Fibroblast of the aortic adventitia (primary cell): Measurements from ENCODE around the gene SENP2. TPM values are rescaled to one million over a fixed set of nuclear protein-coding genes. Genes with fewer than 3 reads are reported as not detected.

Experiments used
- DNase-seq: peaks from one replicate; pipeline ENCODE4 v3.0.0-alpha.2; 2010; ENCODE audit warnings: low read depth
- H3K4me3 ChIP-seq: 2 replicates; pipeline ENCODE4 v1.5.1; 2011; ENCODE audit warnings: low read depth, mild to moderate bottlenecking, control low read depth, low read length, moderate library complexity
- small RNA-seq: library from RNA; depleted of rRNA; stranded (forward); fragments of <200 nt; gene quantifications from one replicate; pipeline ENCODE3, GENCODE V24; 2012
- total RNA-seq: library from RNA; depleted of rRNA; stranded (reverse); fragments of >200 nt; gene quantifications from 2 replicates; pipeline ENCODE4 v1.2.3, GENCODE V29; 2012; ENCODE audit warnings: low replicate concordance
- TF ChIP-seq, protein P1 (sequence below): IDR thresholded peaks from 2 replicates; pipeline ENCODE4 v1.5.1; 2011; ENCODE audit warnings: mild to moderate bottlenecking, low read length, control low read depth, inconsistent platforms; ENCODE audit not compliant: insufficient read depth

The SENP2 gene
- total RNA-seq, 1 donor = 34.8 TPM

DNA sequence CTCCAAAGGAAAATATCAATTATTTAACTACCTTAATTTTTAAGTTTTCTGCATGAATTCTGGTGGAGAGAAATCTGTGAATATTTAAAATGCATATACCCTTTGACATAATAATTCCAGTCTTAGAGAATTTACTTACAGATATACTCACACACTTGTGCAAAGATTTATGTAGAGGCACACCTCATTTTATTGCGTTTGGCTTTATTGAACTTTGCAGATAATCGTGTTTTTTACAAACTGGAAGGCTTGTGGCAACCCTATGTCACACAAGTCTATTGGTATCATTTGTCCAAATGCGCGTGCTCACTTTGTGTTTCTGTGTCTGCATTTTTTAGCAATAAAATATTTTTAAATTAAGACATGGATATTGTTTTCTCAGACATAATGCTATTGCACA is 81.5 kb downstream of the SENP2 start:
- DNase-seq = no peak
- TF ChIP-seq, protein P1, sequence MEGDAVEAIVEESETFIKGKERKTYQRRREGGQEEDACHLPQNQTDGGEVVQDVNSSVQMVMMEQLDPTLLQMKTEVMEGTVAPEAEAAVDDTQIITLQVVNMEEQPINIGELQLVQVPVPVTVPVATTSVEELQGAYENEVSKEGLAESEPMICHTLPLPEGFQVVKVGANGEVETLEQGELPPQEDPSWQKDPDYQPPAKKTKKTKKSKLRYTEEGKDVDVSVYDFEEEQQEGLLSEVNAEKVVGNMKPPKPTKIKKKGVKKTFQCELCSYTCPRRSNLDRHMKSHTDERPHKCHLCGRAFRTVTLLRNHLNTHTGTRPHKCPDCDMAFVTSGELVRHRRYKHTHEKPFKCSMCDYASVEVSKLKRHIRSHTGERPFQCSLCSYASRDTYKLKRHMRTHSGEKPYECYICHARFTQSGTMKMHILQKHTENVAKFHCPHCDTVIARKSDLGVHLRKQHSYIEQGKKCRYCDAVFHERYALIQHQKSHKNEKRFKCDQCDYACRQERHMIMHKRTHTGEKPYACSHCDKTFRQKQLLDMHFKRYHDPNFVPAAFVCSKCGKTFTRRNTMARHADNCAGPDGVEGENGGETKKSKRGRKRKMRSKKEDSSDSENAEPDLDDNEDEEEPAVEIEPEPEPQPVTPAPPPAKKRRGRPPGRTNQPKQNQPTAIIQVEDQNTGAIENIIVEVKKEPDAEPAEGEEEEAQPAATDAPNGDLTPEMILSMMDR = no peak
- no peak overlapping the region for H3K4me3 ChIP-seq

GRCh38 chr3:185677146-185677829 is 91.2 kb downstream of the SENP2 start:
- TF ChIP-seq, protein P1 = peak; percentile 87
- no peak overlapping the region for H3K4me3 ChIP-seq
- peak; percentile 90 for DNase-seq

GRCh38 chr3:185678027-185678426 is 91.9 kb downstream of the SENP2 start:
- DNase-seq = no peak
- TF ChIP-seq, protein P1 = no peak

DNA sequence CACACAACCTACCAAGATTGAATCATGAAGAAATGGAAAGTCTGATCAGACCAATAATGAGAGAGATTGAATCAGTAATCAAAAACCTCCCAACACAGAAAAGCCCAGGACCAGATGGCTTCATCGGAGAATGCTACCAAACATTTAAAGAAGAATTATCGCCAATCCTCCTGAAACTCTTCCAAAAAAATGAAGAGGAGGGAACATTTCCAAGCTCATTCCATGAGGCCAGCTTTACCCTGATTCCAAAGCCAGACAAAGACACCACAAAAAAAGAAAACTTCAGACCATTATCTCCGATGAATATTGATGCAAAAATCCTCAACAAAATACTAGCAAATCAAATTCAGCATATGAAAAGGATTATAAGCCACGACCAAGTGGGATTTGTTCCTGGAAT is 94.1 kb downstream of the SENP2 start:
- TF ChIP-seq, protein P1 = no peak
- H3K4me3 ChIP-seq = no peak overlapping the region
- peak; percentile 68 for DNase-seq

More at GRCh38 chr3:185678027-185678426, 91.9 kb downstream of the SENP2 start:
- no peak overlapping the region for H3K4me3 ChIP-seq

Small RNA genes within 50 kb of the gene (small RNA-seq; reads per million reads assigned to genes)
- not detected for gene AC133473.1

Other genes with a start within 250 kb of the SENP2 start
- gene MAP3K13, start 223.2 kb upstream of the SENP2 start, total RNA-seq = 13.0 and 21.9 TPM in 2 replicates
- gene TMEM41A, start 87.3 kb upstream of the SENP2 start, total RNA-seq = 11.6 and 14.5 TPM in 2 replicates
- 0.08 and 0.36 TPM in 2 replicates for gene LIPH, start 33.7 kb upstream of the SENP2 start, total RNA-seq
- 40.1 and 99.3 TPM in 2 replicates for gene IGF2BP2, start 238.7 kb downstream of the SENP2 start, total RNA-seq